Naive thymus-derived CD8-positive, alpha-beta T cell (primary cell): ENCODE data around the gene ZNHIT1. TPM values are rescaled to one million over a fixed set of nuclear protein-coding genes. Genes with fewer than 3 reads are reported as not detected.

Source experiments
- ATAC-seq, 2 donors: fragments of 150-1000 bp; cut with Tn5 transposase in 1 of 2; sonication (Bioruptor Pico), chemical (Tn5 transposase) in 1 of 2; 1 replicate in 1 of 2; 2 replicates in 1 of 2; pipeline ENCODE4 v1.10.0; 2021; ENCODE audit warnings: mild to moderate bottlenecking in 2 of 2, moderate library complexity in 2 of 2
- POLR2A ChIA-PET: fragments of 350-600 bp; sonication (Branson Sonifier 250); formaldehyde crosslinking; loops from one replicate; lab custom pipeline; 2021; ENCODE audit warnings: antibody characterized with exemption; lab: Charles Lee
- DNase-seq, 10 donors: peaks; one replicate each; pipeline versions ENCODE4 v3.0.0 to v3.0.0-alpha.2; 2020 to 2022
- H3K27ac Mint-ChIP-seq, 10 donors: one replicate each; pipeline ENCODE4 v1.8.0; 2020 to 2022; ENCODE audit warnings: mild to moderate bottlenecking in 10 of 10, mixed read lengths in 10 of 10, moderate library complexity in 4 of 10, inconsistent platforms in 1 of 10
- H3K27me3 Mint-ChIP-seq, 5 donors: one replicate each; pipeline ENCODE4 v1.8.0; 2021 to 2022; ENCODE audit warnings: mixed read lengths in 5 of 5
- H3K36me3 Mint-ChIP-seq, 3 donors: one replicate each; pipeline ENCODE4 v1.8.0; 2020 to 2022; ENCODE audit warnings: mixed read lengths in 3 of 3, mild to moderate bottlenecking in 2 of 3, inconsistent platforms in 1 of 3
- H3K4me1 Mint-ChIP-seq, 4 donors: one replicate each; pipeline ENCODE4 v1.8.0; 2021 to 2022; ENCODE audit warnings: mixed read lengths in 4 of 4
- H3K4me3 Mint-ChIP-seq, 10 donors: one replicate each; pipeline ENCODE4 v1.8.0; 2020 to 2022; ENCODE audit warnings: mild to moderate bottlenecking in 10 of 10, mixed read lengths in 10 of 10, moderate library complexity in 6 of 10, inconsistent platforms in 1 of 10
- H3K9me3 Mint-ChIP-seq, 9 donors: one replicate each; pipeline ENCODE4 v1.8.0; 2020 to 2022; ENCODE audit warnings: mixed read lengths in 9 of 9, mild to moderate bottlenecking in 3 of 9, inconsistent platforms in 1 of 9, moderate library complexity in 1 of 9
- polyA plus RNA-seq, 3 donors: library from polyadenylated mRNA; unstranded; fragments of 300-500 nt; fragmentation: Illumina TruSeq; gene quantifications; one replicate each; pipeline ENCODE4 v1.2.3, GENCODE V29; 2021
- total RNA-seq, 8 experiments: library from RNA in 2 of 8; stranded (reverse) in 2 of 8; gene quantifications; one replicate each; pipeline ENCODE4 v1.2.3 and lab custom pipeline; 2021 to 2026

ZNHIT1 gene
- total and polyA plus RNA-seq, 5 experiments from 2014 or later = 31.2 to 66.4 (median 50.9) TPM

GRCh38 chr7:101173752-101174244 is 44.2 kb upstream of the ZNHIT1 start:
- POLR2A ChIA-PET = interaction anchor here (0.7 kb wide), 1 partner anchor 17 kb away, joined by 3 read pairs; no protein-coding TSS in a partner anchor
- peak overlapping the region in 2 of 10 donors; percentile 32 to 70 for H3K27ac Mint-ChIP-seq

GRCh38 chr7:101174322-101174854 is 43.6 kb upstream of the ZNHIT1 start:
- Mint-ChIP-seq H3K4me3 (peak overlapping the region; percentile 25 to 86 (median 68)), H3K36me3 (peaks cover 0 to 5% (median 0%) of the 10 kb centered on the region in 3 donors), H3K27me3 (peaks cover 47 to 98% (median 73%) of the 10 kb centered on the region in 5 donors), H3K9me3 (peaks cover 0 to 5% (median 0%) of the 10 kb centered on the region in 9 donors), H3K4me1 (peaks cover 35 to 55% (median 51%) of the 10 kb centered on the region in 4 donors), H3K27ac (peak overlapping the region in 2 of 10 donors; percentile 53 to 70)
- POLR2A ChIA-PET = no interaction called here
- DNase-seq (peak in 1 of 10 donors; percentile 45), ATAC-seq (no peak)

More at GRCh38 chr7:101173752-101174244, 44.2 kb upstream of the ZNHIT1 start:
- Mint-ChIP-seq H3K4me1 (peaks cover 35 to 55% (median 51%) of the 10 kb centered on the region in 4 donors), H3K27me3 (peaks cover 51 to 98% (median 74%) of the 10 kb centered on the region in 5 donors), H3K9me3 (peaks cover 0 to 5% (median 0%) of the 10 kb centered on the region in 9 donors), H3K36me3 (peaks cover 0 to 5% (median 0%) of the 10 kb centered on the region in 3 donors), H3K4me3 (peak overlapping the region; percentile 25 to 86 (median 68))
- peak; percentile 39 to 73 (median 64) for DNase-seq
- ATAC-seq = peak; percentile 43 to 61

GRCh38 chr7:101175664-101176063 is 42.3 kb upstream of the ZNHIT1 start:
- POLR2A ChIA-PET = interaction anchor here (0.9 kb wide), 1 partner anchor 11 kb away, joined by 3 read pairs; no protein-coding TSS in a partner anchor
- Mint-ChIP-seq H3K36me3 (peaks cover 0 to 8% (median 0%) of the 10 kb centered on the region in 3 donors), H3K27ac (peak overlapping the region in 1 of 10 donors; percentile 15), H3K4me1 (peaks cover 30 to 55% (median 43%) of the 10 kb centered on the region in 4 donors), H3K9me3 (peaks cover 0 to 5% (median 0%) of the 10 kb centered on the region in 9 donors), H3K4me3 (no peak overlapping the region), H3K27me3 (peaks cover 41 to 98% (median 66%) of the 10 kb centered on the region in 5 donors)
- DNase-seq (no peak), ATAC-seq (no peak)

GRCh38 chr7:101177644-101178043 is 40.3 kb upstream of the ZNHIT1 start:
- Mint-ChIP-seq H3K36me3 (peaks cover 0 to 13% (median 0%) of the 10 kb centered on the region in 3 donors), H3K4me3 (no peak overlapping the region), H3K9me3 (peaks cover 0 to 7% (median 0%) of the 10 kb centered on the region in 9 donors), H3K4me1 (peaks cover 19 to 40% (median 30%) of the 10 kb centered on the region in 4 donors), H3K27me3 (peaks cover 43 to 95% (median 64%) of the 10 kb centered on the region in 5 donors), H3K27ac (no peak overlapping the region)
- no peak for ATAC-seq
- POLR2A ChIA-PET = no interaction called here
- no peak for DNase-seq

GRCh38 chr7:101179117-101179516 is 38.8 kb upstream of the ZNHIT1 start:
- POLR2A ChIA-PET = interaction anchor here (0.7 kb wide), 1 partner anchor 473 kb away, joined by 5 read pairs; the partner anchor contains the start of gene POP7
- peaks cover 0 to 9% (median 0%) of the 10 kb centered on the region in 3 donors for H3K36me3 Mint-ChIP-seq
- peaks cover 39 to 85% (median 59%) of the 10 kb centered on the region in 5 donors for H3K27me3 Mint-ChIP-seq
- H3K9me3 Mint-ChIP-seq = peaks cover 0 to 5% (median 0%) of the 10 kb centered on the region in 9 donors
- DNase-seq (no peak), ATAC-seq (peak in 1 of 2 donors; percentile 17)
- H3K4me3 Mint-ChIP-seq = peak overlapping the region; percentile 12 to 69 (median 58)
- peaks cover 14 to 29% (median 19%) of the 10 kb centered on the region in 4 donors for H3K4me1 Mint-ChIP-seq
- no peak overlapping the region for H3K27ac Mint-ChIP-seq

GRCh38 chr7:101179713-101180112 is 38.3 kb upstream of the ZNHIT1 start:
- no peak for DNase-seq
- Mint-ChIP-seq H3K4me3 (peak overlapping the region in 5 of 10 donors; percentile 13 to 69 (median 61)), H3K4me1 (peaks cover 11 to 23% (median 15%) of the 10 kb centered on the region in 4 donors), H3K27ac (no peak overlapping the region), H3K27me3 (peaks cover 41 to 84% (median 57%) of the 10 kb centered on the region in 5 donors), H3K36me3 (peaks cover 0 to 8% (median 0%) of the 10 kb centered on the region in 3 donors), H3K9me3 (peaks cover 0 to 4% (median 0%) of the 10 kb centered on the region in 9 donors)
- peak in 1 of 2 donors; percentile 7 for ATAC-seq
- POLR2A ChIA-PET = no interaction called here

GRCh38 chr7:101180130-101180755 is 37.7 kb upstream of the ZNHIT1 start, which contains the start of gene NAT16:
Gene NAT16, minus strand, starts transcription at chr7:101180293. Its CDS starts 5,486 bp downstream, at chr7:101174807.
- Mint-ChIP-seq H3K27me3 (peaks cover 40 to 84% (median 57%) of the 10 kb centered on the region in 5 donors), H3K27ac (peak within 1 kb of the TSS in 2 of 10 donors; percentile 3 to 25), H3K4me3 (peak within 1 kb of the TSS; percentile 12 to 75 (median 60)), H3K9me3 (peaks cover 0 to 4% (median 0%) of the 10 kb centered on the region in 9 donors), H3K4me1 (peaks cover 10 to 22% (median 12%) of the 10 kb centered on the region in 4 donors), H3K36me3 (peaks cover 0 to 8% (median 0%) of the 10 kb centered on the region in 3 donors)
- POLR2A ChIA-PET = interaction anchor here (0.6 kb wide), 1 partner anchor 61 kb away, joined by 3 read pairs; no protein-coding TSS in a partner anchor
- DNase-seq (no peak), ATAC-seq (peak; percentile 32 to 51)

GRCh38 chr7:101185258-101185839 is 32.6 kb upstream of the ZNHIT1 start:
- H3K9me3 Mint-ChIP-seq = peaks cover 0 to 2% (median 0%) of the 10 kb centered on the region in 9 donors
- H3K36me3 Mint-ChIP-seq = peaks cover 0 to 8% (median 0%) of the 10 kb centered on the region in 3 donors
- POLR2A ChIA-PET = interaction anchor here (1.0 kb wide), 1 partner anchor 26 kb away, joined by 3 read pairs; no protein-coding TSS in a partner anchor
- no peak for DNase-seq
- peaks cover 25 to 45% (median 33%) of the 10 kb centered on the region in 5 donors for H3K27me3 Mint-ChIP-seq
- no peak overlapping the region for H3K27ac Mint-ChIP-seq
- H3K4me3 Mint-ChIP-seq = no peak overlapping the region
- ATAC-seq = no peak
- peaks cover 4 to 7% (median 5%) of the 10 kb centered on the region in 4 donors for H3K4me1 Mint-ChIP-seq

- no peak for DNase-seq
- POLR2A ChIA-PET = interaction anchor here (0.6 to 1.0 kb wide), 2 partner anchors 26 to 46 kb away, joined by 3 read pairs; no protein-coding TSS in a partner anchor
- H3K36me3 Mint-ChIP-seq = peaks cover 0 to 4% (median 0%) of the 10 kb centered on the region in 3 donors
- H3K27me3 Mint-ChIP-seq = peaks cover 20 to 37% (median 27%) of the 10 kb centered on the region in 5 donors
- peaks cover 0 to 2% (median under 1%) of the 10 kb centered on the region in 4 donors for H3K4me1 Mint-ChIP-seq
- H3K9me3 Mint-ChIP-seq = peaks cover 0 to 2% (median 0%) of the 10 kb centered on the region in 9 donors
- no peak overlapping the region for H3K27ac Mint-ChIP-seq
- ATAC-seq = no peak
- no peak overlapping the region for H3K4me3 Mint-ChIP-seq
Measured at GRCh38 chr7:101186194-101186593, 31.8 kb upstream of the ZNHIT1 start.

- Mint-ChIP-seq H3K36me3 (peaks cover 0 to 4% (median 0%) of the 10 kb centered on the region in 3 donors), H3K4me3 (no peak overlapping the region), H3K27me3 (peaks cover 18 to 33% (median 26%) of the 10 kb centered on the region in 5 donors), H3K27ac (no peak overlapping the region), H3K9me3 (peaks cover 0 to 2% (median 0%) of the 10 kb centered on the region in 9 donors), H3K4me1 (peaks cover 0 to 2% (median under 1%) of the 10 kb centered on the region in 4 donors)
- no peak for ATAC-seq
- DNase-seq = no peak
- POLR2A ChIA-PET = interaction anchor here (0.6 kb wide), 1 partner anchor 47 kb away, joined by 3 read pairs; no protein-coding TSS in a partner anchor
Measured at GRCh38 chr7:101186844-101187428, 31.0 kb upstream of the ZNHIT1 start.

GRCh38 chr7:101189109-101189508 is 28.9 kb upstream of the ZNHIT1 start:
- Mint-ChIP-seq H3K4me3 (no peak overlapping the region), H3K4me1 (peaks cover 0 to 2% (median under 1%) of the 10 kb centered on the region in 4 donors), H3K36me3 (no peaks in the 10 kb centered on the region), H3K27me3 (peaks cover 11 to 23% (median 17%) of the 10 kb centered on the region in 5 donors), H3K27ac (no peak overlapping the region), H3K9me3 (no peaks in the 10 kb centered on the region)
- no peak for DNase-seq
- no peak for ATAC-seq
- POLR2A ChIA-PET = no interaction called here
